IMR-90 (cell line): ENCODE data around the gene ULBP2. TPM values are rescaled to one million over a fixed set of nuclear protein-coding genes. Genes with fewer than 3 reads are reported as not detected.

Experiments
- ATAC-seq: fragments of 200-7000 bp; cut with Tn5 transposase; 2 replicates; pipeline ENCODE4 v1.9.1; 2020; ENCODE audit warnings: low read depth, mild to moderate bottlenecking, moderate library complexity
- BruUV-seq: library from RNA; stranded (reverse); fragments of 400-500 nt; replicated peaks from 2 replicates; lab custom pipeline; 2021; lab: Mats Ljungman, UMichigan
- CTCF ChIA-PET: fragments of 300-600 bp; formaldehyde crosslinking; extraction: SDS; loops from one replicate; lab custom pipeline; 2021; ENCODE audit warnings: antibody characterized with exemption; lab: Yijun Ruan, JAX
- POLR2A ChIA-PET: fragments of 300-600 bp; sonication (Branson Sonifier 250); formaldehyde crosslinking; loops from one replicate; lab custom pipeline; 2022; ENCODE audit warnings: antibody characterized with exemption; ENCODE audit not compliant: unreplicated experiment; lab: Charles Lee
- DNase-seq: peaks from one replicate; pipeline ENCODE4 v3.0.0; 2013
- H2AFZ ChIP-seq: replicated peaks from 2 replicates; pipeline ENCODE3; 2013; ENCODE audit warnings: low read length, mild to moderate bottlenecking; ENCODE audit not compliant: poor library complexity
- H2AK5ac ChIP-seq: 2 replicates; pipeline ENCODE4 v1.6.1; 2013; ENCODE audit warnings: low read depth, low read length, inconsistent platforms
- H2AK9ac ChIP-seq: replicated peaks from 2 replicates; pipeline ENCODE3; 2013; ENCODE audit warnings: mild to moderate bottlenecking, low read depth, low read length, moderate library complexity; ENCODE audit not compliant: poor library complexity
- H2BK120ac ChIP-seq: 2 replicates; pipeline ENCODE4 v1.6.1; 2013; ENCODE audit warnings: low read depth, low read length, inconsistent platforms
- H2BK15ac ChIP-seq: 3 replicates; pipeline ENCODE4 v1.6.1; 2013; ENCODE audit warnings: low read depth, low read length, inconsistent platforms
- H2BK20ac ChIP-seq: 2 replicates; pipeline ENCODE4 v1.6.1; 2013; ENCODE audit warnings: low read depth, mild to moderate bottlenecking, inconsistent platforms, low read length, moderate library complexity
- H2BK5ac ChIP-seq: 2 replicates; pipeline ENCODE4 v1.6.1; 2013; ENCODE audit warnings: mild to moderate bottlenecking, low read depth, low read length, inconsistent platforms; ENCODE audit not compliant: poor library complexity, severe bottlenecking
- H3K14ac ChIP-seq: replicated peaks from 2 replicates; pipeline ENCODE4 v1.6.1; 2013; ENCODE audit warnings: low read depth, low read length, inconsistent platforms
- H3K18ac ChIP-seq: 2 replicates; pipeline ENCODE4 v1.6.1; 2013; ENCODE audit warnings: low read depth, low read length, control low read depth
- H3K23ac ChIP-seq: 2 replicates; pipeline ENCODE4 v1.6.1; 2013; ENCODE audit warnings: low read depth, low read length, inconsistent platforms
- H3K27ac ChIP-seq: 2 replicates; pipeline ENCODE4 v1.5.1; 2013; ENCODE audit warnings: mild to moderate bottlenecking, control low read depth, low read length; ENCODE audit not compliant: insufficient read depth
- H3K27me3 ChIP-seq: 2 replicates; pipeline ENCODE4 v1.6.1; 2013; ENCODE audit warnings: low read length; ENCODE audit not compliant: control insufficient read depth, insufficient read depth
- H3K36me3 ChIP-seq: 2 replicates; pipeline ENCODE4 v1.6.1; 2013; ENCODE audit warnings: low read length, mixed read lengths; ENCODE audit not compliant: control insufficient read depth, insufficient read depth
- H3K4ac ChIP-seq: 2 replicates; pipeline ENCODE4 v1.6.1; 2013; ENCODE audit warnings: low read depth, low read length, inconsistent platforms
- H3K4me1 ChIP-seq: 2 replicates; pipeline ENCODE4 v1.6.1; 2013; ENCODE audit warnings: low read length, mixed read lengths; ENCODE audit not compliant: control insufficient read depth, insufficient read depth
- H3K4me2 ChIP-seq: 2 replicates; pipeline ENCODE4 v1.6.1; 2013; ENCODE audit warnings: low read depth, mild to moderate bottlenecking, control low read depth, low read length, moderate library complexity
- H3K4me3 ChIP-seq: 2 replicates; pipeline ENCODE4 v1.5.1; 2013; ENCODE audit warnings: low read depth, mild to moderate bottlenecking, control low read depth, low read length, moderate library complexity; ENCODE audit not compliant: insufficient read depth
- H3K56ac ChIP-seq: 2 replicates; pipeline ENCODE4 v1.6.1; 2013; ENCODE audit warnings: low read length, inconsistent platforms; ENCODE audit not compliant: insufficient read depth; ENCODE audit errors: extremely low read depth
- H3K79me1 ChIP-seq, 2 experiments: 2 replicates each; pipeline ENCODE4 v1.6.1; 2013; ENCODE audit warnings: low read length in 2 of 2, inconsistent platforms in 1 of 2, low read depth in 1 of 2
- H3K9ac ChIP-seq: 2 replicates; pipeline ENCODE4 v1.6.1; 2013; ENCODE audit warnings: low read depth, low read length, control low read depth
- H3K9me1 ChIP-seq: 2 replicates; pipeline ENCODE4 v1.6.1; 2013; ENCODE audit warnings: low read length, inconsistent platforms; ENCODE audit not compliant: insufficient read depth
- H3K9me3 ChIP-seq: 2 replicates; pipeline ENCODE4 v1.6.1; 2013; ENCODE audit warnings: low read length; ENCODE audit not compliant: control insufficient read depth, insufficient read depth
- H4K20me1 ChIP-seq: 2 replicates; pipeline ENCODE4 v1.6.1; 2013; ENCODE audit warnings: low read length, inconsistent platforms; ENCODE audit not compliant: insufficient read depth
- H4K5ac ChIP-seq: 2 replicates; pipeline ENCODE4 v1.6.1; 2013; ENCODE audit warnings: mild to moderate bottlenecking, low read depth, low read length, control low read depth
- H4K8ac ChIP-seq, 2 experiments: 2 replicates each; pipeline ENCODE4 v1.6.1; 2013; ENCODE audit warnings: low read depth in 2 of 2, low read length in 2 of 2, control low read depth in 1 of 2, inconsistent platforms in 1 of 2
- H4K91ac ChIP-seq: 2 replicates; pipeline ENCODE4 v1.6.1; 2013; ENCODE audit warnings: low read depth, low read length, inconsistent platforms; ENCODE audit not compliant: insufficient read depth
- MAZ ChIP-seq: IDR thresholded peaks from 2 replicates; pipeline ENCODE4 v1.6.1; 2012; ENCODE audit warnings: low read depth, mild to moderate bottlenecking, low read length, improper control_type of control experiment, moderate library complexity, borderline replicate concordance
- USF2 ChIP-seq: fragments of 150-350 bp; IDR thresholded peaks from 2 replicates; pipeline ENCODE4 v1.6.1; 2017; ENCODE audit warnings: mild to moderate bottlenecking, antibody characterized with exemption, low read length, low read depth
- WGBS, 2 experiments: methylation state at CpG; one replicate each; pipeline versions ENCODE4 v1.1.5 to v1.1.7; 2013; ENCODE audit warnings: missing lambda C conversion rate in 2 of 2; ENCODE audit not compliant: insufficient read length in 1 of 2; ENCODE audit errors: extremely low coverage in 2 of 2; 5-methylcytosine and 5-hydroxymethylcytosine counted together
- dilution Hi-C: fragments of 300-500 bp; cut with HindIII; formaldehyde crosslinking; loops from one replicate; pipeline ENCODE4 v1.14.3; 2018; ENCODE audit warnings: low sequenced_read_pairs; ENCODE audit not compliant: unreplicated experiment
- in situ Hi-C: fragments of 300-500 bp; cut with MboI; formaldehyde crosslinking; loops from 3 replicates; pipeline ENCODE4 v1.14.3; 2019; ENCODE audit warnings: low sequenced_read_pairs, inconsistent platforms, mixed read lengths
- intact Hi-C: fragments of 100-400 bp; cut with micrococcal nuclease; formaldehyde crosslinking; loops from 2 replicates; pipeline ENCODE4 v1.10.0; 2022
- polyA plus RNA-seq, 3 experiments: library from polyadenylated mRNA; depleted of rRNA; stranded (reverse); fragments of >200 nt; gene quantifications; 2 replicates each; pipeline ENCODE4 v1.2.3, GENCODE V29; 2012; ENCODE audit warnings: low replicate concordance in 1 of 3
- total RNA-seq: library from RNA; depleted of rRNA; stranded (reverse); fragments of >200 nt; gene quantifications from 2 replicates; pipeline ENCODE4 v1.2.3, GENCODE V29; 2012

The ULBP2 gene
- total and polyA plus RNA-seq, 2 of the 4 experiments (the other 2 are of a cell fraction): 7.9 to 16.2 TPM

GRCh38 chr6:149939909-149940671 lies 1.7 kb upstream of the ULBP2 start:
- Histone ChIP-seq H3K9me1 (no peaks in the 10 kb centered on the region), H3K9ac (no peak overlapping the region), H3K4me1 (peaks cover 4% of the 10 kb centered on the region; the same call in 1 of the 2 replicates), H4K8ac (no peak overlapping the region), H3K79me1 (peaks cover 0 to 2% of the 10 kb centered on the region in 2 experiments; a peak in 1 of 4 replicates), H3K27me3 (peaks cover 43% of the 10 kb centered on the region), H3K4me2 (no peak overlapping the region), H2BK5ac (no peak overlapping the region), H3K23ac (no peak overlapping the region), H3K4ac (no peak overlapping the region), H4K20me1 (no peaks in the 10 kb centered on the region), H3K27ac (no peak overlapping the region), H2BK20ac (no peak overlapping the region), H2BK15ac (no peak overlapping the region), H3K36me3 (no peaks in the 10 kb centered on the region), H3K56ac (no peak overlapping the region), H4K5ac (no peak overlapping the region), H2AFZ (no peak overlapping the region), H3K9me3 (no peaks in the 10 kb centered on the region), H2AK9ac (no peak overlapping the region), H3K18ac (no peak overlapping the region), H2AK5ac (no peak overlapping the region), H3K14ac (no peak overlapping the region), H4K91ac (no peak overlapping the region), H2BK120ac (no peak overlapping the region), H3K4me3 (no peak overlapping the region)
- BruUV-seq: no TSS peak
- ChIA-PET CTCF (interaction anchor here (0.6 kb wide), 1 partner anchor 99 kb away, joined by 4 read pairs; no protein-coding TSS in a partner anchor), POLR2A (no interaction called here)
- no CpG with 5 or more reads among the region's 6 CpGs for WGBS, 2 experiments
- ATAC-seq: no peak
- no peak for TF ChIP-seq MAZ
- no peak for TF ChIP-seq USF2
- dilution Hi-C loops: no loop called here
- DNase-seq: no peak
- intact Hi-C loops: loop anchor here (10.0 kb wide), 1 partner anchor 875 kb away; no protein-coding TSS in a partner anchor
- in situ Hi-C loops: loop anchor here (5.0 to 25.0 kb wide), 3 partner anchors 67 to 875 kb away; no protein-coding TSS in a partner anchor
